Fibroblast of pulmonary artery (primary cell): Measurements from ENCODE around the gene INO80.
"Not testable (repeated sequence)": the region's sequence is repeated elsewhere in the genome, so short reads cannot be mapped to it uniquely, and the experiment has no call there.

Experiments used
- DNase-seq: peaks from one replicate; pipeline ENCODE4 v3.0.0-alpha.2; 2010; ENCODE audit warnings: low read depth
- H3K4me3 ChIP-seq: replicated peaks from 2 replicates; pipeline ENCODE4 v1.5.1; 2011; ENCODE audit warnings: low read depth, mild to moderate bottlenecking, control low read depth, low read length, moderate library complexity
- CTCF ChIP-seq: IDR thresholded peaks from 2 replicates; pipeline ENCODE4 v1.5.1; 2011; ENCODE audit warnings: mild to moderate bottlenecking, control low read depth, low read length, inconsistent platforms; ENCODE audit errors: missing control alignments

The INO80 gene

DNA sequence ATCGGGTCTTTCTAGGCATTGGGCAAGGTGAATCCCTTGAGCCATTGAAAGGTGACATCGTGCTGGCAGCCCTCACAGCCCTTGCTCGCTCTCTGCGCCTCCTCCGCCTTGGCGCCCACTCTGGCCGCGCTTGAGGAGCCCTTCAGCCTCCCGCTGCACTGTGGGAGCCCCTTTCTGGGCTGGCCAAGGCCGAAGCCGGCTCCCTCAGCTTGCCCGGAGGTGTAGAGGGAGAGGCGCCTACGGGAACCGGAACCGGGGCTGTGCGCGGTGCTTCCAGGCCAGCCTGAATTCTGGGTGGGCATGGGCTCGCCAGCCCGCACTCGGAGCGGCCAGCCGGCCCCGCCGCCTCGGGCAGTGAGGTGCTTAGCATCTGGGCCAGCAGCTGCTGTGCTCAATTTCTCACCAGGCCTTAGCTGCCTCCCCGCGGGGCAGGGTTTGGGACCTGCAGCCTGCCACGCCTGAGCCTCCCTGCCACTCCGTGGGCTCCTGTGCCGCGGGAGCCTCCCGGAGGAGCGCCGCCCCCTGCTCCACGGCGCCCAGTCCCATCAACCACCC lies 35.4 kb upstream of the INO80 start:
- no peak for DNase-seq
- no peak overlapping the region for H3K4me3 ChIP-seq
- TF ChIP-seq CTCF: no peak

DNA sequence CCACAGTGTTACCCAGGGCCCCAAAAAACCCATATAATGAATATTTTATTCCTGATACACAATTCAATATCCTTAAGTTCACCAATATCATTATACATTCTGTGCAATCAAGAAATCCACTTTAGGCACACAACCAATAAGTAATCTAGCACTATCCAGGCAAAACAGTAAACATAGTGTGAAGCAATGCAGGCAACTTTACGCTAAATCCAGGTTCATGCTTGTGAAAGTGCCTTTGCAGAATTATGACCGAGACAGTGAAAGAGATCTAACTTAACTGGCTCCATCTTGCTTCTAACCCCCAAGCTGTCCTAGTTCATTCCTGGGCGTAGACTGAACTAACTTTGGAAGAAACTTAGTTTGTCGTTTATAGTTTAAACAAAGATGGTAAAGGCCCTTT lies 34.2 kb upstream of the INO80 start:
- no peak for TF ChIP-seq CTCF
- DNase-seq: no peak
- no peak overlapping the region for H3K4me3 ChIP-seq

- TF ChIP-seq CTCF: no peak
- no peak for DNase-seq
- no peak overlapping the region for H3K4me3 ChIP-seq
Observed at GRCh38 chr15:41148065-41148464, 32.0 kb upstream of the INO80 start.

DNA sequence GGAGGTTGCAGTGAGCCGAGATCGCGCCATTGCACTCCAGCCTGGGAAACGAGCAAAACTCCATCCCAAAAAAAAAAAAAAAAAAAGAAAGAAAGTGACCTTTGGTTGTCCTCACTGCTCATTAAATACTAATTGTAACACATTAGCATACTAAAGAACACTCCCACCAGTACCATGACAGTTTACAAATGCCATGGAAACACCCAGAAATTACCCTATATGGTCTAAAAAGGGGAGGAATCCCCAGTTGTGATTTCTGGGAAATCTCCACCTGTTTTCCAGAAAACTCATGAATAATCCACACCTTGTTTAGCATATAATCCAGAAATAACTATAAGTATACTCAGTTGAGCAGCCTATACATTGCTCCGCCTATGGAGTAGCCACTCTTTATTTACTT lies 23.5 kb upstream of the INO80 start:
- no peak for TF ChIP-seq CTCF
- no peak for DNase-seq

DNA sequence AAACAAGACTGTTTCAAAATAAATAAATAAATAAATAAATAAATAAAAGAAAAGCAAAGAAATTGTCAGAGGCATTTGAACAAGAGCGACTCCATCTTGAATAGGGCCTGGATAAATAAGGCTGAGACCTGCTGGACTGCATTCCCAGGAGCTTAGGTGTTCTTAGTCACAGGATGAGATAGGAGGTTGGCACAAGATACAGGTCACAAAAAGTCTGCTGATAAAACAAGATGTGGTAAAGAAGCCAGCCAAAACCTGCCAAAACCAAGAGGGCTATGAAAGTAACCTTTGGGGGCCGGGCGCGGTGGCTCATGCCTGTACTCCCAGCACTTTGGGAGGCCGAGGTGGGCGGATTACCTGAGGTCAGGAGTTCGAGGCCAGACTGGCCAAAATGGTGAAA lies 23.0 kb upstream of the INO80 start:
- not testable (repeated sequence) for DNase-seq

More for the DNA sequence above, 23.5 kb upstream of the INO80 start:
- H3K4me3 ChIP-seq: no peak overlapping the region

GRCh38 chr15:41135580-41135979 lies 19.5 kb upstream of the INO80 start:
- H3K4me3 ChIP-seq, DNase-seq: not testable (repeated sequence)

More for the DNA sequence above, 23.0 kb upstream of the INO80 start:
- not testable (repeated sequence) for H3K4me3 ChIP-seq

GRCh38 chr15:41133454-41133853 lies 17.4 kb upstream of the INO80 start:
- no peak overlapping the region for H3K4me3 ChIP-seq
- TF ChIP-seq CTCF: no peak
- no peak for DNase-seq

DNA sequence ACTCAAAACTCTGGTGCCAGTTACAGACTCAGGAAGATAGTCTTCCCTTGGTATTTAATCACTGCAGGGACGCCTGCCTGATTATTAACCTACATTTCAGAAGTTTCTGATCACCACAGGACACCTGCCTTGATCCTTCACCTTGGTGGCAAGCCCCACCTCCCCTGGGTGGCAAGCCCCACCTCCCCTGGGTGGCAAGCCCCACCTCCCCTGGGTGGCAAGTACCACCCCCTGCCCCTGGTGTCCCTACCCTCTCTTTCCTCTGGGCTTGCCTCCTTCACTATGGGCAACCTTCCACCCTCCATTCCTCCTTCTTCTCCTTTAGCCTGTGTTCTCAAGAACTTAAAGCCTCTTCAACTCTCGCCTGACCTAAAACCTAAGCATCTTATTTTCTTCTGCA lies 16.0 kb upstream of the INO80 start:
- not testable (repeated sequence) for DNase-seq, H3K4me3 ChIP-seq

DNA sequence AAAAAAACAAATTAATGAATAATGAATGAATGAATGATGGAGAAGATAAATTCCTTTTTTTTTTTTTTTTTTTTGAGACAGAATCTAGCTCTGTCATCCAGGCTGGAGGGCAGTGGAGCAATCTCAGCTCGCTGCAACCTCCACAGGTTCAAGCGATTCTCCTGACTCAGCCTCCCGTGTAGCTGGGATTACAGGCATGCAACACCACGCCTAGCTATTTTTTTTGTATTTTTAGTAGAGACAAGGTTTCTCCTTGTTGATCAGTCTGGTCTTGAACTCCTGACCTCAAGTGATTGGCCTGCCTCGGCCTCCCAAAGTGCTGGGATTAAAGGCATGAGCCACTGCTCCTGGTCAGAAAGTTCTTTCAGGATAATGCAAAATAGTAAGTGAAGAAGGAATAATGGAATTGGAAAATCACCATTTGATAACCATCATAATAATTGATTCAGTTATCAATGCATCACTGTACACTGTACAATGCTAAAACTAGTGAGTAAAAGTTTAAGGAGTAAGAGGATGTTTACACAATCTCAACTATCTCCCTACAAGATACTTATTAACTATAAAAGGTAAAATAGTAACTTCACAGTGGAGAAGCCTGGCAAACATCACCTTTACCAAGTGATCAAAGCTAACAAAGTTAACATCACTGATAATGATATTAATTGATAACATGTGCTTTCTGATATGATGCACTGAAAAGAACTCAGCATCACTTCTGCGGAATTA lies 12.3 kb upstream of the INO80 start:
- no peak for TF ChIP-seq CTCF
- no peak overlapping the region for H3K4me3 ChIP-seq
- DNase-seq: no peak
